Activated CD4-positive, alpha-beta T cell treated with anti-CD3 and anti-CD28 coated beads, Interleukin-2, amount 50 U/mL, for 4 hours (primary cell): ENCODE results near the gene NEK8.
"Not testable (repeated sequence)": the region's sequence is repeated elsewhere in the genome, so short reads cannot be mapped to it uniquely, and the experiment has no call there.

Experiments
- DNase-seq, 2 experiments: peaks; one replicate each; pipeline ENCODE4 v3.0.0-alpha.2; 2020

Gene NEK8

GRCh38 chr17:28725660-28726225 is 2.8 kb upstream of the NEK8 start:
- no peak for DNase-seq

- peak; percentile 59 to 61 for DNase-seq
Measured at GRCh38 chr17:28726226-28726626, 2.4 kb upstream of the NEK8 start, which contains the start of gene TLCD1. Gene TLCD1, minus strand, starts transcription at chr17:28726233. Its CDS starts 136 bp downstream, at chr17:28726097.

DNA sequence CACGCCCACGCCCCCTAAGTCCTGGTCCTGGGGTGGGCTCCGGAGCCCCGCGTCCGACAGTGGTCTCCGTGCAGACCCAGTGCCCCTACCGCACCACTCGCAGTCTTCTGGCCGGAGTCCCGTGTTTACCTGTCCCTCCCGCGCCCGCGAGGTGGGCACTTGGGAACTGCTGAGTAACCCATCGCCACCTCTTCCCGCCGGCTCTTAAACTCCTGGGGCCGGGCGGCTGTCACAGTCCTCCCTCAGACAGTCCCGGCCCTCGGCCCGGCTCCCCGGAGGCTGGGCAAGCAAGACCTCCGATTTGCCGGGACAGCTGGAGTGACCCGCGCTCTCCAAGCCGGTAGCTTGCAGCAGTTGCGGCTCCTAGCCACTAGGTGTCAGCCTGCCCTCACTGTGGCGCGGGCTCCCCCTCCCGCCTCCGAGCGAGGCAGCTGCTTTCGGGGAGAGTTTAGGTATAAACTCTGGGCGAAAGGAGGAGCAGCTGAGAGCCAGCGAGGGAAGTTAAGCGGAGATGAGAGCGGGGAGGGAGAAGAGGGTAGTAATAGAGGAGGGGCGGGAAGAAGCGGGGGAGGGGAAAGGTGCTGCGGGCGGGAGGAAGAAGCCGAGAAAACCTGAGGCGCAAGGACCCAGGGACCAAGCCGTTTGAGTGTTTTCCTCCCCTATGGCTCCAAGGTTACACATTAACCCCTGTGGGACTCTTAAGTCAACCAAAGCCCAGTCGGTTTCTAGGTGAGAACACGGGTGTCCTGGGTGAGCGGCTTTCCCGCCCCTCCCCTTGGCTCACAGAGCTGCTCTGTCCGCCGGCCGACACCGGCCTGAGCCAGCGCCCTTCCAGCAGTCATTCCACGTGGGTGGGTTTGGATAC is 1.7 kb upstream of the NEK8 start:
- DNase-seq: peak; percentile 87 to 89

GRCh38 chr17:28729950-28730330 is 1.4 kb downstream of the NEK8 start:
- DNase-seq: no peak

GRCh38 chr17:28733346-28733745 is 4.8 kb downstream of the NEK8 start:
- no peak for DNase-seq

GRCh38 chr17:28734712-28735241 is 6.2 kb downstream of the NEK8 start:
- no peak for DNase-seq

DNA sequence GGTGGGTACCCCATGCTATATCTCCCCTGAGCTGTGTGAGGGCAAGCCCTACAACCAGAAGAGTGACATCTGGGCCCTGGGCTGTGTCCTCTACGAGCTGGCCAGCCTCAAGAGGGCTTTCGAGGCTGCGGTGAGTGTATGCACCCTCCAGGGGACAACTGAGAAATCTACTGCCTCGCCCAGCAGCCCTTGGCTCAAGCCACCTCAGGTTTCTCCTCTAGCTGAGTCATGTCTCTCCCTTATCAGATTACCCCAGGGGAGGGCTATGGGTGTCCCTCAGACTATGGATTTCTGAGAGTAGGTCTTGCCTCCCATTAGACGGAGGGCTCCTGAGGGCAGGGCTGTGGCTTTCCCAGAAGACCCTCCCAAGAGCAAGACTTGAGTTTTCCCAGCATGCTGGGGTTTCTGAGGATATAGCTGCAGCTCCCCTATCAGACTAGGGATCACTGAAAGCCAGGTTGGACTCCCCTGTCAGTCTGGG is 6.7 kb downstream of the NEK8 start:
- DNase-seq: no peak

GRCh38 chr17:28735913-28736769 is 7.6 kb downstream of the NEK8 start:
- not testable (repeated sequence) for DNase-seq

DNA sequence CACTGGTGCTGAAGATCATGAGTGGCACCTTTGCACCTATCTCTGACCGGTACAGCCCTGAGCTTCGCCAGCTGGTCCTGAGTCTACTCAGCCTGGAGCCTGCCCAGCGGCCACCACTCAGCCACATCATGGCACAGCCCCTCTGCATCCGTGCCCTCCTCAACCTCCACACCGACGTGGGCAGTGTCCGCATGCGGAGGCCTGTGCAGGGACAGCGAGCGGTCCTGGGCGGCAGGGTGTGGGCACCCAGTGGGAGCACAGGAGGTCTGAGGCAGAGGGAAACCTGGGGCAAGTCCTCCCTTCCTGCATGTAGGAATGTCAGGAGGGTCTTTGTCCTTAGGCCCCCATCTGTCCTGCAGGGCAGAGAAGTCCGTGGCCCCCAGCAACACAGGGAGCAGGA is 8.7 kb downstream of the NEK8 start:
- DNase-seq: no peak

- DNase-seq: no peak
Measured at GRCh38 chr17:28737770-28738679, 9.4 kb downstream of the NEK8 start.

- DNase-seq: peak; percentile 68 to 75
Measured at GRCh38 chr17:28738680-28739384, 10.2 kb downstream of the NEK8 start.

GRCh38 chr17:28740406-28741357 is 12.1 kb downstream of the NEK8 start:
- no peak for DNase-seq

GRCh38 chr17:28741358-28742349 is 13.1 kb downstream of the NEK8 start:
- DNase-seq: no peak

DNA sequence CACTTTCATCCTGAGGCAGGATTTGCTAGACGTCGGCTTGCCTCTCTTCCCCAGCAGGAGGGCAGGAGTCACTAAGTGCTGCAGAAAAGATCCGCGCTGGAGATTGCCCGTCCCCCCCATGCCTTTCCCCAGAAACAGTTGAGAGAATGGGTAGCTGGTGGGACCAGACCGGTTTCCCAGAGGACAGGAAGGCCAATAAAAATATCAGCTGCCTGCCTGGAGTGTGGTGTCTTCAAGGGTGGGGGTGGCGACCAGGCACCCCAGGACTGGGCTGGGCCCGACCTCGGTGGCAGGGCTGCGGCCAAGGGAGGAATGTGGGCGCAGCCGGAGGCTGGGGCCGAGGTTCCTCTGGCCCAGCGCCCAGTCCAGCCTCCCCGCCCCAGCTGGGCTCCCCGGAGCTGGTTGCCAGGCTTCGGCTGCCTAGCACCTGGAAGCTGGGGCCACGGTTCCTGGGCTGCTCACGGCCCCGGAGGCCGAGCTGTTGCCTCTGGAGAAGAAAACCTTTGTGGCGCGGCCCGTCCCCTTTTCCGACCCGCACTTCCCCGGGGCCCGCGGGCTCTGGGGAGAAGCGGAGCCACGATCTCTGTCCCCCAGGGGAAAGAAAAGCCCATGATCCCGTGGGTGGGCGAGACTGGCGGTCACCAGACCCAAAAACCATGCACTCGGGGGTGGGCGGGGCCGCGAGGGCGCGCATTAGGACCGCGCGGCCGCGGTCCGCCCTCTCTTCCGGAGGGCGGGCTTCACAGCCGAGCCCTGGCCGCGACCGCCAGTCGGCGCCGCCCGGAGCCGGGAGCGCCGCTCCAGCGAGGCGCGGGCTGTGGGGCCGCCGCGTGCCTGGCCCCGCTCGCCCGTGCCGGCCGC is 14.9 kb downstream of the NEK8 start, which contains the start of gene TRAF4:
Gene TRAF4 (plus strand): TSS at position 769 of the 861 bp plus-strand sequence. CDS start 102 bp downstream, outside the sequence.
- DNase-seq: peak; percentile 64 to 70

DNA sequence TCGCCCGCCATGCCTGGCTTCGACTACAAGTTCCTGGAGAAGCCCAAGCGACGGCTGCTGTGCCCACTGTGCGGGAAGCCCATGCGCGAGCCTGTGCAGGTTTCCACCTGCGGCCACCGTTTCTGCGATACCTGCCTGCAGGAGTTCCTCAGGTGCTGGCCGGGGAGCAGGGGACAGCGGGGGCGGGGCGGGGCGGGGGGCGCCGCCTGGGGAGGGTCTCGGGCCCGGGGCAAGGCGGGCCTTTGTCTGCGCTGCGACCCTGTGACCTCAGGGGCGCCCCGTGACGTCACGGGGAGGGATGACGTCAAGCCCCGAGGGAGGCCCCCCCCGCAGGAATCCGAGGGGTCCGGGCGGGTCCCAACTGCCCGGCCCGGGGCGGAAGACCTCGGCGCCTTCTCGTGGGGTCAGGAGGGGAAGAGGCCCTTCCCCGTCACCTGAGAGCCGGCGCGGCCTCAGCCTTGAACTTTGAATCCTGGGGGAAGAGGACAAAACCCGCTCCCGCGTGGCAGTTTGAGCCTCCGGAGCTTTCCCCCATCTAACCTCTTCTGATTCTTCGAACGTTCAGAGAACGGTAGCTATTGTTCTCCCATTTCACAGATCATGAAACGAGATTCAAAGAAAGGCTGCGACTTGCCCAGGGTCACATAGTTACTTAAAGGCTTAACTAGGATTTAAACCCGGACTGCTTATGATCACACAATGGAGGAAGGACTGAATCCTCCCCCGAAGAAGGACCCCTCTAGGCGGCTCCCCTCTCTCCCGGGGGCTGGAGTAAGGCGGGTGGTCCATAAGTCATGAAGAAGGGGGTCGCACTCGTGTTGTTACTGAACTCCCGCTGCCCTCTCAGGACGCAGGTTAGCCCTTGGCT is 15.8 kb downstream of the NEK8 start:
- DNase-seq: peak; percentile 60 to 64
